Pulmonary artery endothelial cell (primary cell): ENCODE measurements around the gene SFXN4. TPM values are rescaled to one million over a fixed set of nuclear protein-coding genes. Genes with fewer than 3 reads are reported as not detected.

ENCODE experiments used
- DNase-seq: peaks from one replicate; pipeline ENCODE4 v3.0.0-alpha.2; 2011; ENCODE audit warnings: low read depth, low spot score
- total RNA-seq: library from RNA; depleted of rRNA; stranded (reverse); fragments of >200 nt; gene quantifications from 2 replicates; pipeline ENCODE4 v1.2.3, GENCODE V29; 2014

Gene SFXN4, protein sequence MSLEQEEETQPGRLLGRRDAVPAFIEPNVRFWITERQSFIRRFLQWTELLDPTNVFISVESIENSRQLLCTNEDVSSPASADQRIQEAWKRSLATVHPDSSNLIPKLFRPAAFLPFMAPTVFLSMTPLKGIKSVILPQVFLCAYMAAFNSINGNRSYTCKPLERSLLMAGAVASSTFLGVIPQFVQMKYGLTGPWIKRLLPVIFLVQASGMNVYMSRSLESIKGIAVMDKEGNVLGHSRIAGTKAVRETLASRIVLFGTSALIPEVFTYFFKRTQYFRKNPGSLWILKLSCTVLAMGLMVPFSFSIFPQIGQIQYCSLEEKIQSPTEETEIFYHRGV
- total RNA-seq, result 16.7 and 19.0 TPM in 2 replicates

DNA sequence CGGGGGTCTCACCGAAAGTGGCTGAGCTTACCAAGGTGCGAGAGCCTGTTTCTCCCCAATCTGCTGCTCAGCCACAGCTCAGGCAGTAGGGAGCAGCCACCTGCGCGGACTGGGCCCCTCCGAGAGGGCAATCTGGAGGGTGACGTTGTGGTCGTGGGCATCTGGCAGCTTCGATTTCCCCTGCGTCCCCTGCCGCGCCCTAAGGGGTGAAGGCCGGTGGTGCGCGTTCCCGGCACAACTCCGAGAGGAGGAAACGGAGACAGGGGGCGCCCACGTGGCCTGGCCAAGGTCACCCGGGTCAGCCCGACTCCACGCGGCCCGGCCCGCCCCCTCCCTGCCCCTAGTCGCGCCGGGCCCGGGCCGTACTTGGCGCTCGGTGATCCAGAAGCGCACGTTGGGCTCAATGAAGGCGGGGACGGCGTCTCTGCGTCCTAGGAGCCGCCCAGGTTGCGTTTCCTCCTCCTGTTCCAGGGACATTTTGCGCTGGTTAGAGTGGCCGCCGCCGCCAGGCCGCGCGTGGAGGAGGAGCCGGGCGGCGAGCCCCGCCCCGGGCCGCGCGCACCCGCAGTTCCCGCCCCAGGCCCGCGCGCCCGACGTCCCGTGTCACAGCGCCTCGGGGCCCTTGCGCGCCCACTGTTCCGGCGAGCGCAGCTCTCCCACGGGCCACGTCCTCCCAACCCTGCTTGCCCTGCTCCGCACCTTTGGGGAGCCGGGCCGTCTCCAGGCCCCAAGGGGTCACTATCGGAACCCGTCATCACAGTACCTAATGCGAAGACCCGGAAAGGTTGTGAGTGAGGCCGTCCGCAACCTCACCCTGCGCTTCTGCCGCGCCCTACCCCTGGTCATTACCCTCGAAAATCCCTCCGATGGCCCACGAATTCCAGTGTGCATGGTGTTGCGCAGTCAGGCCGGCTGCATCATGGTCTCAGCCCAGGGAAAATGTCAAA, at the start of gene SFXN4:
TSS of gene SFXN4 (minus strand) at position 544 of the 947 bp plus-strand sequence. CDS start at position 477, 67 bp downstream.
- DNase-seq, result no peak

DNA sequence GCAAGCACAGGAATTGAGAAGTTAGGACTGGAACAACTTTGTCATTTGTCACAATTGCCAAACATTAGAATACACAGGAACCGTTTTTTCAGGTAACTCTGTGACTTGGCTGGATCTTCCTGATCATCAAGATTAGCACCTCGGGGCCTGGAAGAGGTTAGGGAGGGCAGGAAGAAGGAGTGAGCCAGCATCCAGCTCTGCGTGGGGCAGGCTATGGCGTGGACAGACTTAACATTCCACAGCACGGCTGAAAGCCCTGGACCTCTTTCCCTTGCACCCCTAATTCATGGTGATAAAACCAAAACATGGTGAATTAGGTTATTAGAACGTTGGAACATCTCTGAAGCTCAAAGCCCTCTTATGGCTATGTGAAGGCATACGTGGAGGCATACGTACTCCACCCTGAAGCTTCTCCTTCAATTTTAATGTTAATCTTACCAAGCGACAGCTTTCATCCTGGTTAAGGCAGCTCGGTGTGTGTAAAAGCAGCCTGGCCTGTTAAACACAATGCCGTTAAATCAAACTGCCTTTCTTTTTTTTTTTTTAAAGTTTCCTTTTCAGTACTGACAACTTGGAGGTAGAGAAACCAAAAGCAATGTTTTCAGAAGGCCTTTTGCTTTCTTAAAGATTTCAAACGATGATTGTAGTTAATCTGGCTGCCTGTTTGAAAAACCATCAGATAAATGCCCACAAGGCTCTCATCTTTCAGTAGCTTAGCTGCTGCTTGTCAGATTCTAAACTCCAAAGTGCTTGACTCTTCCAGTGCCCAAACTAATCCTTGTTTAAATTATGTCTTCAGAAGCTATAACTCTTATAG, 46.3 kb upstream of the SFXN4 start:
- no peak for DNase-seq

DNA sequence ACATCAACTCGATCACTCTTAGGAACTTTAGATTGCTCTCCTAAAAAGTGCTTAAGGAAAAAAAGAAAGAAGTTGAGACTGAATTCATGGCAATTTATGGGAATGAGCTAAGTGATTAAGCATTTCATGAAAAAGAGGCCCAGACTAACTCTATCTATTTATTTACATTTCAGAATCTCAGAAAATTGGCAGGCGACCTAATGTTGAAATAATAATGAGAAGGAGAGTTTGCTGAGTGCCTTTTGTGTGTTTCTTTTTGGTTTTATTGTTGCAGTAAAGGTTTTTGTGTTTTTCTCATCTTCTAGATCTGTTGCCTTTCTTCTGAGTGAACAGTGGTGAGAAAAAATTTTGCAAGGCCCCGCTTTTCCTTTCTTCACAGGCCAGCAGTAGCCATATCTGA, 45.7 kb upstream of the SFXN4 start:
- DNase-seq, result no peak

DNA sequence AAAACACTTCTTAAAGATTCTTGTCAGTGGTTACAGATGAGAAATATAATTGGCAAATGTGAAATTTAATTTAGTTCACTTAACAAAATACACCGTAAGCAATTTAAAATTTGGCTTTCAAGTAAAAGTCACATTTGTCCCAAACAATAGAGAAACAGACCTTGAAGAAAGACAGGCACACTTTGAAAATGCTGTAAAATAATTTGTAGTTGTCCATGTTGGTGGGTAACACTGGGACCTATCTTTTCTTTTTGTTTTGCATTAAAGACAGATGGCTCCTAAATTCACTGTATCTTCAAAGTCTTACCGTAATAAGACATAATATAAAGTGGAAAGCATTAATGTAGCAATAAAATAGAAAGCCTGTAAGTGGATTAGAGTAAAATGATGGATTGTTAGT, 45.1 kb upstream of the SFXN4 start:
- DNase-seq, result no peak

DNA sequence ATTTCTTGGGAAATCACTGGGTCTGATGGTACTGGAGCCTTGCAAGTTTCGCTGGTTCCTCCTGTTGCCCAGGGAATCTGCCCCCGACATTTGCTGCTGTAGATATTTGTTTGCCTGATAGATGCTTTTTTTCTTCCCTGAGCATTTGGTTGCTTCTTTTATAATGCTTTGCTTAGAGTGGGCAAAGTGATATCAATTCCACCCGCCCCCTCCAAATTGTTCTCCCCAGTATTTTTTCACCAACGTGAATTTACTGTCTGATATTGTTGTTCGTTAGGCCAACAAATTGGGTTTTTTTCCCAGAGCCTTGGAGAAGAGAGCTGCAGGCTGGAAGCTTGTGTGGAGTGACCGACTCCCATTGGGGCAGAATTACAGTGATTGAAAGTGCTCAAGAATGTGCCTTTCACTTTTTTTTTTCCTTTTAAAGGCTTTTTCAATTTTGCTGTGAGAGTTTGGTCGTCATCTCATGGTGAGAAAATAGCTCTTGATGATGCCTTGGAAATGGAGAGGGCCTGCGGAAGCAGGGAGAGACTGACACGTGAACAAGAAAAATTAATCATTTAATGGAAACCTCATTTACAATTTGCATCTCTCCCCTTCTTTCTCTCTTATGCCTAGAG, 44.3 kb upstream of the SFXN4 start:
- no peak for DNase-seq

DNA sequence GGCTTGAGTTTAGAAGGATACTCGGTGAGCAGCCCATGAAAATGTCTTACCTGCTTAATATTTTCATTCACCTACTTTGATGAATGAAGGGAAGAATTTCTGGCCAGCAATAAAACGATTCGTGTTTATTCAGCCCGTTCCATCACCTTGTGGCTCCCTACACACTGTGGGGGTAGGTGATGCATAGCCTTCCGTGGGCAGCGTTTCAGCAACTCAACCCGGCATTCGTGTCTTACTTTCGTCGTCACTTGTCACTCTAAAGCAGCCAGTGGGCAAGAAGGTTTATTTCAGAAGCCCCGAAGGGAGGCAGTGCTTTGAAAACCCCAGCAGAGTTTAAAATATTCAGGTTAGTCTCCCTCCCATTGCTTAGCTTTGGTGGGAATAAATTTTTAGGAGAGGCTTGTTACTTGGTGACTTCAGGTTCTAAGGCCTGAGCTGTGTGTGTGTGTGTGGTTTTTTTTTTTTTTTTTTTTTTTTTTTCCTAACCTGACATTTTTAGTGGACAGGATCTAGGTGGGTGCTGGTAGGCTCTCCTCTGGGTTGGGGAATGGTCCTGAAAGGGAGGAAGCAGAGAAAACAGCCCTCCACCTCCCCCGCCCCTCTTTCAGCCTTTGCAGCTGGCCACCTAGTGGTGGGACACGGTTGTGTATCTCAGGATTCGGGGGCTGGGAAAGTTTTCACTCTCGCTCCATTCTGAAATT, 43.7 kb upstream of the SFXN4 start:
- DNase-seq, result no peak

DNA sequence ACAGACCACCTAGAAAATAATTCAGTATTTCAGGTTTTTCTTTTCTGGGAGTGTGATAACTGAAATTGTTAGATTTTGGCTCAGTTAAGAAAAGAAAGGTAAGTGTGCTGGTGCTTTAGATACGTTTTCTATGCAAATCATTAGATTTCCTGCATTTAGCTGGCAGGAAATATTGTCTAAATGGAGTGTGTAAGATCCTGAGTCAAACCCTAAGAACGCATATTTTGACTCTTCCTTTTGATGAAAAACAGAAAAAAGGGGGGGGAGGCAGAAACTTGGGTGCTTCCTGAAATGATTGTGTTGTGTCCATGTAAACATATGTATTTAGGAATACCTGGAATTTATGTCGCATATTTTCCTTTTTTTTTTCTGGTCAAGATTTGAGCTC, 43.0 kb upstream of the SFXN4 start:
- no peak for DNase-seq

DNA sequence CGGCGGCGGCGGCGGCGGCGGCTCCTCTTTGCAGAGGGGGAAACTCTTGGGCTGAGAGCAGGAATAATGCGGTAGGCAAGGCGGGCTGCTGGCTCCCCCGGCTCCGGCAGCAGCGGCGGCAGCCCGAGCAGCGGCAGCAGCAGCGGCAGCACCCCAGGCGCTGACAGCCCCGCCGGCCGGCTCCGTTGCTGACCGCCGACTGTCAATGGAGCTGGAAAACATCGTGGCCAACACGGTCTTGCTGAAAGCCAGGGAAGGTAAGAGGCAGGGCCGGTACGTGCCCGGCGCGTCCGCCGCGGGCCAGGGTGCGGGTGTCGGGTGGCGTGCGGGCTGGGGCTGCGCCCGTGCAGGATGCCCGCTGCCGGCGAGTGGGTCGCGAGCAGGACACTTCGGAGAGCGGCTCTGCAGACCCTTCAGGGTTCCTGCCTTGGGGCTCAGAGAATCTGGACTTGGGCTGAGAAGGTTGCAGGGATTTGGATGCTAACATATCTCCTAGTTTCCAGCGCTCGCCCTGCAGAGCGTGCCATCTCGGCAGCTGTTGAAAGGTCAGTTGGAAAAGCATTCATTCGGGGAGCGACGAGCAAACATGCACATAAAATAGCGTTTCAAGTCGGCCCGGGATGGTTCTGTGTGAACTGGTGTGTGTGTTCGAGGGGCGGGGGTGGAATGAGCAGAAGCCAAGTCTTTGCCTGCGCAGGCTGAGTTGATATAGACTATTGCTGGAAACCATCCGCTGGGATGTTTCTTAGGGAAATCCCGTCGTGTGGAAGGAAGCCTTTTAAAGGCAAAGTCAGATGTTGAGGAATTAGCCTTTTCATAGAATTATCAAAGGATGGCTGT, 42.4 kb upstream of the SFXN4 start:
- no peak for DNase-seq

DNA sequence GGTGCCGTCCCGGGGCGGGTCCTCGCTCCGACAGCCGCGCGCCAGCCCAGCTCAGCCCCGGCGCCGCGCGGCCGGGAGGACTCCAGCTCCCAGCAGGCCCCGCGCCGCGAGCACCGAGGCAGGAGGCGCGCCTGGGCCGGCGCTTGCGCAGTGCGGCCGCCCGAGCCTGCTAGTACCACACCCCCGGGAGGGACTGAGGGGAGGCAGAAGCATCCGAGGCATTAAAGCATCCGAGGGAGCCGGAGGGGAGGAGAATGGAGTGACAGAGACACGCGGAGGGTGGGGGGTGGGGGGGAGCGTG, 41.8 kb upstream of the SFXN4 start, which contains the start of gene GRK5:
TSS of gene GRK5 (plus strand) at position 206 of the 301 bp plus-strand sequence. CDS start 347 bp downstream, outside the sequence.
- peak; percentile 88 for DNase-seq

DNA sequence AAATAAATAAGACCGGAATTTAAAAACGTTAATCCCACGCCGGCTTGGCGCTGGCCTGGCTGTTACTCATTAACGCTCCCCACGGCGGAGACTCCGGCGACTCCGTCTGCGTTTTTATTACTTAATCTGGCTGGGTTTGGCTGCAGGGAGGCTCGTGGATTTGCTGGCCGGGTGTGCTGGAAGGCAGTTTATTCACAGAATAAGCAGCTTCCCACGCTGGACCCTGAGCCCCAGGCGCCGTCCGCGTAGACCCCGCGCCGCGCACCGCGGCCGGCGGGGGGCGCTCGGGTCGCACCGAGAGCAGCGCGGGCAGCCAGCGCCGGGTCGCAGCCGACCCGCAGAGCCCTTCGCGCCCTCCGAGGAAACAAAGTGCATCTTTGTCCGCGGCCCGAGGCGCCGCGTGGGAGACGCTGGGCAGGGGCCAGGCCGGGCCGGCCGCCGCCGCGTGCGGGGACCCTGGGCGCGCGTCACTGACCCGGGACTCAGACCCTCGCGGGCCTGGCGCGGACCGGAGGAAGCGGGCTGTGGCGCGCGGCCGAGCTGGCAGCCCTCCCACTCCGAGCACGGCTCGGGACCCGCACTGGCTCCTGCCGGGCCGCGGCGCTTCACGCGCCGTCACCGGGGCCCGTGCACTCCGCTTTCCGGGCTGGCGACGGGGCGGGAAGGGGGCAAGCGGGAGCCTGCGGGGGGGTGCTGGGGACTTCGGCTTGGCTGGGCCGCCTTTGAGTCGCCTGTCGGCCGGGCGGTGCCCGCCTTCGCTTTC, 41.3 kb upstream of the SFXN4 start:
- no peak for DNase-seq

DNA sequence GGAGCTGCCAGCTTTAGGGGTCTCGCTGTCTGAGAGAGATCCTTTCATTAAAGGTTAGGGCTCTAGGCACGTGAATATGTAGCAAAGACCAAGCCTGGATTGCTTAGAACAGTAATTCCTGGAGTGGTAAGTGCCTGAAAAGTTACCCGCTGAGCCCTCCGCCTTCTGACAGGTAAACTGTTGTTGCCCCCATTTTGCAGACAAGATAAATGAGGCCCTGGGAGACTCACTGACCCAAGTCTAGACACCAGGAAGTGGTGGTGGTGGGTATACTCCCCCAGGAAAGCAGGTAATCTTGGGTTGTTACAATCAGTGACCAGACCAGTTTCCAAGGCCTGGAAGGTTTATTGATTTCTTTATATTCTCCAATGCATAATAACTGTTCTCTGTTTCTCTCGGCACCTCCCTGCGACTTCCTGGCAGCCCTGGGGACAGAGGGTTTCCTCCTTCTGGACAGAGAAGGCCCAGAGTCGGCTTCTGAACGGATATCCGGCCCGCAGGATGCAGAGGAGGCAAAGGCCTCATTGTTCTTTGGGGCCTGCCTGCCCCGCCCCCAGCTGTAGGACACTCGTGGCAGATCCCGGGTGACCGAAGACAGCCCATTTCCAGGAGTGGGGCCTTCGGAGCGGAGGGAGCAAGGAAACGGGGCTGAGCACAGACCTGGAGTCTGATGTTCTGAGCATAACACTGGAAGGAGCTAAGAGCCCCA, 40.5 kb upstream of the SFXN4 start:
- DNase-seq, result no peak

DNA sequence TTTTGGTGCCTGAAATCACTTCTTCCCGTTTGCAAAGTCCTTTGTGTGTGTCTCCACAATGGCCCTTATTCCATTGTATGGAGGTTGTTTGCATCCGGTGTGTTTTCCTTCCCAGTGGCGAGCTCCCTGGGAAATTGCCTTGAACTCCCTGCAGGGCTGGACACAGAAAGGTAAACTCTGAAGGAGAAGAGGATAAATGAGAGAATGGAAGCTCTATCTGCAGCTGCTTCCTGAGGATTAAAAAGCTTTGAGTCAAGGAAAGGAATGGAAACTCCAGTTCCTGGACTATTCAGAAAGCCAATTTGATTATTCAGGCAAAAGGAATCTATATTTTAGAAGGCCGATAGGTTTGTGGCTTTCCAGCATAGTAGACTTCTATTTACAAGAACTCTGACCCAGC, 37.5 kb upstream of the SFXN4 start:
- DNase-seq, result peak; percentile 57

DNA sequence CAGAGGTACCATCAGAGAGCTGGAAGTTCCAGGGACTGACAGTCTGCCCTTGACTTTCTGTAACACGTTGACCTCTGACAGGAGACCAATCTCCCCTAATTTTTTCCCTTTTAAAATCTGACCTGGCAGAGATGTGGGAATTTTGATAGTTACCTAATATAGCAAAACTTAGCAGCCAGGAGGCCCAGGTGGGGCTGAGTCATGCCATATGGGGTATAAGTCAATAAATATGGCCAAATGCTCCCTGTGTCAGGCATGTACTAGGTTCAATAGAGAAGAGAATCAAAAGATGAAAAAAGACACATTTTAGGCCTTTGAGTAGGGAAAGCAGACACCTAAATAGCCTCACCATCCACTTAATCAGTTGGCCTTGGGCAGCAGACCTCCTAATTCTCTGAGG, 35.7 kb upstream of the SFXN4 start:
- no peak for DNase-seq

DNA sequence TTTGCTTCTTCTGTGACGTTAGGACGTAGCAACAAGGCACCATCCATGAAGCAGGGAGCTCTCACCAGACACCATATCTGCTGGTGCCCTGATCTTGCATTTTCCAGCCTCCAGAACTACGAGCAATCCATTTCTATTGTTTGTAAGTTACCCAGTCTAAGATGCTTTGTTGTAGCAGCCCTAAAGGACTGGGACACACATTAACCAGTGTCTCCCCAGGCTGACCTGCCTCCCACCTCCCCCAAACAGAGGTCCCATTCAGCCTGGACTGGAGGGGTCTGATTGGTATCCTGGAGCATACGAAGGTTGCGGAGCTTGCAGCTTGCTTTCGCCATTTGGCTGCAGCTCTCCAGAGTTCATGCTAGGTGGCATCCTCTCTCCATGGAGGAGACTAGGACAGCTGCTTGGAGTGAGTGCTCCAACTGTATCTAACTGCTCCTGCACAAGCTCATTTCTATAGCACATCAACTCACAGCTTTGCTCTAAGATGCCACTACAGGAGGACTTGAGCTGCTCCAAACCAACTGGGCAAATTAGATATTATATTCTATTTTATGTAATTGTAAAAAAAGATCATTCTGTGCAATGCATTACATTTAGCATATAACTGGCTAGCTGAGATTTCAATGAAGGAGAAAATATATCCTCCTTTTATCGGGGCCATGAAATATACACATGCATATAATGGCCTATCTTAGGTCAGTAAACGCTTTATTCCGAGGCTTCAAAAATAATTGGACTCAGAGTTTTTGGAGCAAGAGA, 33.9 kb upstream of the SFXN4 start:
- peak; percentile 66 for DNase-seq

DNA sequence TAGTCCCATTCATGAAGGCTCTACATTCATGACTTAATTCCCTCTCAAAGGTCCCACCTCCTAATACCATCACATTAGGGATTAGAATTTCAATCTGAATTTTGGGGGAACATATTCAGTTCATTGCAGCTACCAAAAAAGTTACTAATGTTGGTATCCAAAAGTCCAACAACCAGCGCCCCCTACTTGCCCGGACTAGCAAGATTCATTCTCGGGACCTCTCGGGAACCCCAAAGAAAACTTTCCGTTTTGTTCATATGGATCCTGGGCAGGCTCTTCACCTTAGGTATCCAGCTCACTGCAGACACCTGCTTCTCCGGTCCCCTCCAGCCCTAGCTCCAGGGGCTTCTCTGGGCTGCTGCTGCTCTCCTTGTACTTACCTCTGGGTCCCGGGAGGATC, 32.9 kb upstream of the SFXN4 start:
- DNase-seq, result no peak

DNA sequence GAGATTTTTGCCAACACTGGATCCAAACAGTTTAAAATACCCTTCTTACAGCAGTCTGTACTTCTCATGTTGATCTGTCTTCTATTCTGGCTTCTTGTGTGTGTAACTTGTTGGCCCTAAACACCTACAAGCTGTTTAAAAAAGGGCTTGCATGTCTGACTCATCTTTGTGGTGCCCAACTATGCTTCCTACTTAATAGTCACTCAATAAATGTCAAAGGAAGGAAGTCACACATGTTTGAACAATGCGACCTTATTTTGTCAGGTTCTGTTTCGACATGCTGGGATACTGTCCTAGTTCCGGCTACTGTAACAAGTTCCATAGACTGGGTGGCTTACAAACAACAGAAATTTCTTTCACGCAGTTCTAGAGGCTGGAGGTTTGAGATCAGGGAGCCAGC, 32.4 kb upstream of the SFXN4 start:
- DNase-seq, result no peak

DNA sequence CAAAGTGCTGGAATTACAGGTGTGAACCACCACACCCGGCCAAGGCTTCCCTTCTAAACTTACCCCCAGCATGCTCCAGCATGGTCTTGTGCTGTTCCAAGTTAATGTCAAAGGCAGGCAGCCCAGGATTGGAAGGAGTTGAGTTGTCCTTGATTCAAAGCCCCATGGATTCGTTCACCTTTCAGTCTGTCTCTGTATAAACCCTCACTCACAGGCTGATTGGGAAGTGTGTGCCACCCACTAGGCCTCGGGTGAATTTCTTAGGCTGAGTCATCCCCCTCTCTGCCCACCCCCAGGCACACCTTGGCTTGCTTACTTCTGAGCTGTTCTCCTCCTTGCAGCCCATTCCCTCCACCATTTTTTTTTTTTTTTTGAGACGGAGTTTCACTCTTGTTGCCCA, 26.4 kb upstream of the SFXN4 start:
- no peak for DNase-seq
